BLaER1 (cell line): ENCODE results near the gene ADRA1B.

Source experiments
- H3K27ac ChIP-seq: shearing (Covaris generic); formaldehyde crosslinking; 2 replicates; pipeline ENCODE4 v1.8.1; 2022
- H3K27me3 ChIP-seq: shearing (Covaris generic); formaldehyde crosslinking; 2 replicates; pipeline ENCODE4 v1.8.1; 2022
- H3K36me3 ChIP-seq: shearing (Covaris generic); formaldehyde crosslinking; 2 replicates; pipeline ENCODE4 v1.8.1; 2022
- H3K4me1 ChIP-seq: shearing (Covaris generic); formaldehyde crosslinking; 2 replicates; pipeline ENCODE4 v1.8.1; 2022
- H3K4me2 ChIP-seq: shearing (Covaris generic); formaldehyde crosslinking; 2 replicates; pipeline ENCODE4 v1.8.1; 2022
- H3K4me3 ChIP-seq: shearing (Covaris generic); formaldehyde crosslinking; 2 replicates; pipeline ENCODE4 v1.8.1; 2022
- H3K9ac ChIP-seq: shearing (Covaris generic); formaldehyde crosslinking; 2 replicates; pipeline ENCODE4 v1.8.1; 2022
- H3K9me3 ChIP-seq: shearing (Covaris generic); formaldehyde crosslinking; 2 replicates; pipeline ENCODE4 v1.8.1; 2022
- H4K20me1 ChIP-seq: shearing (Covaris generic); formaldehyde crosslinking; 2 replicates; pipeline ENCODE4 v1.8.1; 2022
- Cebpa-rat ChIP-seq: shearing (Covaris generic); IDR thresholded peaks from 2 replicates; pipeline ENCODE4 v1.8.1; 2022

The ADRA1B gene

GRCh38 chr5:159907689-159908590, 8.3 kb upstream of the ADRA1B start:
- H3K4me2 ChIP-seq, result no peak overlapping the region
- TF ChIP-seq Cebpa-rat, result no peak
- H3K36me3 ChIP-seq, result no peaks in the 10 kb centered on the region
- no peaks in the 10 kb centered on the region for H3K27me3 ChIP-seq
- H3K4me3 ChIP-seq, result no peak overlapping the region
- H4K20me1 ChIP-seq, result no peaks in the 10 kb centered on the region
- no peaks in the 10 kb centered on the region for H3K9me3 ChIP-seq
- no peak overlapping the region for H3K9ac ChIP-seq
- no peak overlapping the region for H3K27ac ChIP-seq
- H3K4me1 ChIP-seq, result no peaks in the 10 kb centered on the region

GRCh38 chr5:159908591-159908940, 7.7 kb upstream of the ADRA1B start:
- Histone ChIP-seq H3K27me3 (no peaks in the 10 kb centered on the region), H3K36me3 (no peaks in the 10 kb centered on the region), H3K27ac (no peak overlapping the region), H3K4me1 (no peaks in the 10 kb centered on the region), H3K9ac (no peak overlapping the region), H3K9me3 (no peaks in the 10 kb centered on the region), H3K4me3 (no peak overlapping the region), H3K4me2 (no peak overlapping the region), H4K20me1 (no peaks in the 10 kb centered on the region)
- TF ChIP-seq Cebpa-rat, result no peak

- Histone ChIP-seq H3K4me1 (no peaks in the 10 kb centered on the region), H3K9me3 (no peaks in the 10 kb centered on the region), H3K27me3 (peaks cover 3% of the 10 kb centered on the region; the same call in 1 of the 2 replicates)
Measured at GRCh38 chr5:159909126-159909525, 7.2 kb upstream of the ADRA1B start.

GRCh38 chr5:159910207-159910842, 6.0 kb upstream of the ADRA1B start:
- Histone ChIP-seq H3K36me3 (no peaks in the 10 kb centered on the region), H3K27me3 (peaks cover 15% of the 10 kb centered on the region), H3K4me2 (no peak overlapping the region), H4K20me1 (no peaks in the 10 kb centered on the region), H3K4me1 (no peaks in the 10 kb centered on the region), H3K4me3 (no peak overlapping the region), H3K9ac (no peak overlapping the region), H3K27ac (no peak overlapping the region), H3K9me3 (no peaks in the 10 kb centered on the region)
- TF ChIP-seq Cebpa-rat, result no peak

More at GRCh38 chr5:159909126-159909525, 7.2 kb upstream of the ADRA1B start:
- TF ChIP-seq Cebpa-rat, result no peak
- Histone ChIP-seq H3K27ac (no peak overlapping the region), H4K20me1 (no peaks in the 10 kb centered on the region), H3K36me3 (no peaks in the 10 kb centered on the region), H3K4me3 (no peak overlapping the region), H3K4me2 (no peak overlapping the region), H3K9ac (no peak overlapping the region)

- Histone ChIP-seq H3K4me3 (no peak overlapping the region), H3K4me1 (no peaks in the 10 kb centered on the region), H3K4me2 (no peak overlapping the region), H3K9ac (no peak overlapping the region), H3K27me3 (peaks cover 20% of the 10 kb centered on the region), H3K36me3 (no peaks in the 10 kb centered on the region), H3K27ac (no peak overlapping the region), H3K9me3 (no peaks in the 10 kb centered on the region), H4K20me1 (no peaks in the 10 kb centered on the region)
- TF ChIP-seq Cebpa-rat, result no peak
Measured at GRCh38 chr5:159910843-159911229, 5.4 kb upstream of the ADRA1B start.

- H3K27me3 ChIP-seq, result peaks cover 25% of the 10 kb centered on the region
Measured at GRCh38 chr5:159911349-159911748, 4.9 kb upstream of the ADRA1B start.

GRCh38 chr5:159912033-159912800, 4.1 kb upstream of the ADRA1B start:
- Histone ChIP-seq H3K4me2 (no peak overlapping the region), H3K4me1 (no peaks in the 10 kb centered on the region), H3K27ac (no peak overlapping the region), H3K4me3 (no peak overlapping the region), H3K36me3 (no peaks in the 10 kb centered on the region), H3K27me3 (peaks cover 34% of the 10 kb centered on the region), H3K9ac (no peak overlapping the region), H3K9me3 (no peaks in the 10 kb centered on the region), H4K20me1 (no peaks in the 10 kb centered on the region)
- no peak for TF ChIP-seq Cebpa-rat

More at GRCh38 chr5:159911349-159911748, 4.9 kb upstream of the ADRA1B start:
- Histone ChIP-seq H3K4me3 (no peak overlapping the region), H3K36me3 (no peaks in the 10 kb centered on the region), H3K4me2 (no peak overlapping the region), H4K20me1 (no peaks in the 10 kb centered on the region), H3K27ac (no peak overlapping the region), H3K9ac (no peak overlapping the region), H3K9me3 (no peaks in the 10 kb centered on the region), H3K4me1 (no peaks in the 10 kb centered on the region)
- TF ChIP-seq Cebpa-rat, result no peak

DNA sequence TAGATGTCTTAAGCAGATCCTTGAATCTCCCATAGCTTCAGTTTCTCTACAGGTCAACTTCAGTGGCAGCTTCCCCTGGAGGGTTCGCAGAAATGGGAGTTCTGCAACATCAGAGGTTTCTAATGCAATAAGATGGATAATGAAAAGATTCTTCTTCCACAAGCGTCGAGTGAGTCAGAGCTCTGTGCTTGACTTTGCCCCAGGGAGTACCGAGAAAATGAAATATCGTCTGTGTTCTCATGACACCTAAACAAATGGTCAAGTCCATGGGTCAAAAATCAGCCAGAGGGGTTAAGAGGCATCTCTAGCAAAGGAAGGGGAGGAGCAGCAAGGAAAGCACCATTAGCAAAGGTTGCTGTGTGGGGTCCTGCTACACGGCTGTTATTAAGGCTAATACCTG, 3.2 kb upstream of the ADRA1B start:
- no peak for TF ChIP-seq Cebpa-rat
- Histone ChIP-seq H3K9ac (no peak overlapping the region), H3K4me1 (no peaks in the 10 kb centered on the region), H4K20me1 (no peaks in the 10 kb centered on the region), H3K27me3 (peaks cover 42% of the 10 kb centered on the region), H3K4me2 (no peak overlapping the region), H3K4me3 (no peak overlapping the region), H3K27ac (no peak overlapping the region), H3K9me3 (no peaks in the 10 kb centered on the region), H3K36me3 (no peaks in the 10 kb centered on the region)

DNA sequence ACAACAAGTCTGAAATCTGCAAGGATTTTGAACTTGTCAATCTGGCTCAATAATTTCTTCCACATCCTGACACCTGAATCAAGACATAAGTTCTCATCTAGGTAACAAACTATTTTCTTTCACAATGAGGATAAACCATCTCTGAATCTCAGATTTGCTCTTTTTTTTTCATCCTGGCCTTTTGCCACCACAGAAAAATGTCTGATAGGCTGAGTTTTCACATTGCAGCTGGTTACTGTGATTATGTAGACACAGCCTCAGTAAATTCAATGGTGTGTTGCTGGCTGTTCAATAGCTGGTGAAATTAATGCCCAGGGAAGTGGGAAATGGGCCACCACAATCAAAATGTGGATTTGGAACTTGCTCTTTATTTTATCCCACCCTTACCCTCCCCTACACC, 2.8 kb upstream of the ADRA1B start:
- no peak overlapping the region for H3K27ac ChIP-seq
- no peak for TF ChIP-seq Cebpa-rat
- H3K4me1 ChIP-seq, result no peaks in the 10 kb centered on the region
- H3K9ac ChIP-seq, result no peak overlapping the region
- peaks cover 44% of the 10 kb centered on the region for H3K27me3 ChIP-seq
- H3K4me2 ChIP-seq, result no peak overlapping the region
- H4K20me1 ChIP-seq, result no peaks in the 10 kb centered on the region
- H3K4me3 ChIP-seq, result no peak overlapping the region
- no peaks in the 10 kb centered on the region for H3K9me3 ChIP-seq
- no peaks in the 10 kb centered on the region for H3K36me3 ChIP-seq
